HepG2 (cell line): ENCODE data around the gene WNT2B. TPM values are rescaled to one million over a fixed set of nuclear protein-coding genes. Genes with fewer than 3 reads are reported as not detected.

Experiments used
- ATAC-seq: fragments of 200-7000 bp; cut with Tn5 transposase; 3 replicates; pipeline ENCODE4 v1.9.1; 2020; ENCODE audit warnings: mild to moderate bottlenecking, moderate library complexity
- BruUV-seq: library from RNA; stranded (reverse); fragments of 400-500 nt; replicated peaks from 2 replicates; lab custom pipeline; 2021; lab: Mats Ljungman, UMichigan
- CTCF ChIA-PET: fragments of 300-600 bp; formaldehyde crosslinking; extraction: SDS; loops from one replicate; lab custom pipeline; 2021; ENCODE audit warnings: low total read pairs, inconsistent platforms, low intra/inter-chr PET ratio; lab: Yijun Ruan, JAX
- POLR2A ChIA-PET: fragments of 350-600 bp; sonication (Branson Sonifier 250); formaldehyde crosslinking; loops from one replicate; lab custom pipeline; 2020; ENCODE audit warnings: antibody characterized with exemption, inconsistent platforms; lab: Yijun Ruan, JAX
- DNase-seq: peaks from one replicate; pipeline ENCODE4 v3.0.0-alpha.2; 2015; ENCODE audit warnings: low spot score
- FAIRE-seq: peaks from 3 replicates; lab custom pipeline; 2011; peaks lifted over from hg19 to GRCh38; lab: Jason Lieb, UNC
- H2AFZ ChIP-seq: one replicate; pipeline ENCODE4 v1.6.1; 2011; ENCODE audit warnings: low read length, inconsistent platforms
- H3K27ac ChIP-seq: fragments of 300-600 bp; 3 replicates; pipeline ENCODE4 v1.8.0; 2011; ENCODE audit warnings: mixed run types, mild to moderate bottlenecking, mixed read lengths, low read length, inconsistent platforms; ENCODE audit not compliant: insufficient read depth; ENCODE audit errors: extremely low read length
- H3K27me3 ChIP-seq, 2 experiments: fragments of 200-600 bp in 1 of 2; 2 replicates in 1 of 2; 3 replicates in 1 of 2; pipeline versions ENCODE4 v1.6.0 to v1.8.0; 2011; ENCODE audit warnings: low read length in 2 of 2, mild to moderate bottlenecking in 2 of 2, moderate library complexity in 2 of 2, inconsistent platforms in 1 of 2; ENCODE audit not compliant: insufficient read depth in 2 of 2, control insufficient read depth in 1 of 2
- H3K36me3 ChIP-seq, 2 experiments: fragments of 200-600 bp in 1 of 2; replicated peaks in 1 of 2; 2 replicates in 1 of 2; 3 replicates in 1 of 2; pipeline versions ENCODE4 v1.5.1 to v1.8.0; 2011; ENCODE audit warnings: low read length in 2 of 2, inconsistent platforms in 1 of 2; ENCODE audit not compliant: insufficient read depth in 2 of 2, control insufficient read depth in 1 of 2
- H3K4me1 ChIP-seq: 2 replicates; pipeline ENCODE4 v1.5.1; 2012; ENCODE audit warnings: low read length, inconsistent platforms; ENCODE audit not compliant: insufficient read depth
- H3K4me2 ChIP-seq: 2 replicates; pipeline ENCODE4 v1.6.0; 2011; ENCODE audit warnings: low read depth, low read length, inconsistent platforms
- H3K4me3 ChIP-seq, 3 experiments: fragments of 200-600 bp in 1 of 3; sonication (generic), shearing (Covaris generic) in 1 of 3; replicated peaks in 1 of 3; 2 replicates each; pipeline ENCODE4 v1.5.1; 2011 to 2016; ENCODE audit warnings: low read length in 3 of 3, inconsistent platforms in 2 of 3, low read depth in 2 of 3, mild to moderate bottlenecking in 2 of 3, control low read depth in 1 of 3, mixed read lengths in 1 of 3; ENCODE audit not compliant: insufficient read depth in 1 of 3
- H3K79me2 ChIP-seq: one replicate; pipeline ENCODE4 v1.6.1; 2011; ENCODE audit warnings: low read length, inconsistent platforms; ENCODE audit not compliant: insufficient read depth
- H3K9ac ChIP-seq: 2 replicates; pipeline ENCODE4 v1.6.0; 2011; ENCODE audit warnings: mild to moderate bottlenecking, low read depth, low read length, inconsistent platforms; ENCODE audit not compliant: insufficient read depth
- H3K9me3 ChIP-seq: 2 replicates; pipeline ENCODE4 v1.5.1; 2012; ENCODE audit warnings: mild to moderate bottlenecking, low read length
- H4K20me1 ChIP-seq: 2 replicates; pipeline ENCODE4 v1.6.0; 2011; ENCODE audit warnings: inconsistent platforms, mild to moderate bottlenecking, low read length, moderate library complexity; ENCODE audit not compliant: insufficient read depth
- ELF3 ChIP-seq: IDR thresholded peaks from 2 replicates; pipeline ENCODE4 v1.6.1; 2016; ENCODE audit warnings: missing genetic modification reagents, missing compliant biosample characterization
- ZNF383 ChIP-seq: sonication (generic); formaldehyde crosslinking; IDR thresholded peaks from 2 replicates; pipeline ENCODE4 v1.4.0; 2020; ENCODE audit warnings: missing genetic modification reagents, mild to moderate bottlenecking, borderline replicate concordance
- ZNF850 ChIP-seq: sonication (generic); formaldehyde crosslinking; conservative IDR thresholded peaks from 2 replicates; pipeline ENCODE4 v1.9.0; 2021; ENCODE audit warnings: mild to moderate bottlenecking, missing genetic modification reagents
- WGBS: methylation state at CpG from one replicate; pipeline ENCODE4 v1.1.6; 2017; ENCODE audit warnings: low lambda C conversion rate; 5-methylcytosine and 5-hydroxymethylcytosine counted together
- in situ Hi-C: cut with HindIII; loops from 2 replicates; pipeline ENCODE4 v1.10.0; 2017; ENCODE audit warnings: low pct_unique_long_range_greater_than_20kb; ENCODE audit not compliant: extremely low pct_ligation_motif_present
- intact Hi-C: fragments of 100-400 bp; cut with micrococcal nuclease; formaldehyde crosslinking; loops from one replicate; pipeline ENCODE4 v1.10.0; 2022; ENCODE audit not compliant: unreplicated experiment
- polyA plus RNA-seq, 8 experiments: library from polyadenylated mRNA; depleted of rRNA in 3 of 8; stranded (reverse) in 7 of 8; unstranded in 1 of 8; fragments of >200 nt; fragmentation: Illumina TruSeq in 4 of 8; extraction: Trizol in 4 of 8; gene quantifications; 2 replicates each; pipeline versions ENCODE4 v1.2.1 to v1.2.3, GENCODE V29; 2011 to 2016; ENCODE audit warnings: low read depth in 4 of 8, missing spikeins in 1 of 8, mixed read lengths in 1 of 8; ENCODE audit not compliant: insufficient read depth in 1 of 8
- total RNA-seq, 5 experiments: library from RNA; depleted of rRNA; stranded (reverse); fragments of >200 nt; fragmentation: Illumina TruSeq; extraction: Trizol; gene quantifications; 2 replicates each; pipeline ENCODE4 v1.2.3, GENCODE V29; 2016; ENCODE audit warnings: low read depth in 1 of 5
- TF ChIP-seq, protein P1 (sequence below): sonication (generic); formaldehyde crosslinking; IDR thresholded peaks from 2 replicates; pipeline ENCODE4 v1.4.0; 2020; ENCODE audit warnings: missing genetic modification reagents
- TF ChIP-seq, protein P2 (sequence below): IDR thresholded peaks from 2 replicates; pipeline ENCODE4 v1.6.1; 2016; ENCODE audit warnings: low read depth, control low read depth

The WNT2B gene
- total and polyA plus RNA-seq, 2 of the 13 experiments (the other 11 are each of a cell fraction or from before 2014, with no cell fraction given), result 0.11 to 0.32 TPM

DNA sequence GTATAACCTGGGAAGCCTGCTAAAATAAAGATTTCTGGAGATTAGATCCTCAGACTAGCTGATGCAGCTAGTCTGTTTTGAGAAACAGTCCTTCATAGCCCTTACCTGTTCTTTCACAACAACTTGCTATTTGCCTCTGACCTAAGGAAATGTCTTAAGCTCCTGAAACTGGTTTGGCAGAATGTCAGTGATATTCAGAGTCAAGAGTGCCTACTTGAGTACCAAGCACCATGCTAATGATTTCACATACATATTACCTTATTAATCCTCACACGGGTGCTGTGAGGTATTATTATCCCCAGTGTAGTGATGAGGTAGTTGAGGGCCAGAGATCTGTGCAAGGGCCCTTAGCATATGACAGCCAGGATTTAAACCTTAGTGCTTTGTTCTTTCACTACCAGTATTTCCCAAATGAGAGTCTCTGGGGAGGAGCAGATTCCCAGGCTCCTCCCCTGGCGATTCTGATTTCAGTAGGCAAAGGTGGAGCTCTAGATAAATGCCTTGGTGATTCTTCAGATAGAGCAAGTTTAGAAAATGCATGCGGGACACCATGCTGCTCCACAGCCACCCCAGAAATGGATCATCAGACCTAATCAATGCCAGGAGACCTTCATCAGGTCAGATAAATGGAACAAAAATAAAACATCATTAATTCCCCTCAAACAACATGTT lies 47.4 kb upstream of the WNT2B start:
- ChIA-PET POLR2A (interaction anchor here (1.6 kb wide), 1 partner anchor 65 kb away, joined by 5 read pairs; the partner anchor contains the start of gene CTTNBP2NL), CTCF (no interaction called here)
- no peaks in the 10 kb centered on the region for H4K20me1 ChIP-seq
- H3K4me3 ChIP-seq, result no peak overlapping the region
- no peak overlapping the region for H2AFZ ChIP-seq
- 77% methylated on average over 3 of the region's 3 CpGs for WGBS
- no peak overlapping the region for H3K27ac ChIP-seq
- peak overlapping the region; percentile 65 for H3K4me2 ChIP-seq
- ATAC-seq (no peak), DNase-seq (no peak), FAIRE-seq (no peak)
- no peak for TF ChIP-seq ELF3
- TF ChIP-seq, protein P1, sequence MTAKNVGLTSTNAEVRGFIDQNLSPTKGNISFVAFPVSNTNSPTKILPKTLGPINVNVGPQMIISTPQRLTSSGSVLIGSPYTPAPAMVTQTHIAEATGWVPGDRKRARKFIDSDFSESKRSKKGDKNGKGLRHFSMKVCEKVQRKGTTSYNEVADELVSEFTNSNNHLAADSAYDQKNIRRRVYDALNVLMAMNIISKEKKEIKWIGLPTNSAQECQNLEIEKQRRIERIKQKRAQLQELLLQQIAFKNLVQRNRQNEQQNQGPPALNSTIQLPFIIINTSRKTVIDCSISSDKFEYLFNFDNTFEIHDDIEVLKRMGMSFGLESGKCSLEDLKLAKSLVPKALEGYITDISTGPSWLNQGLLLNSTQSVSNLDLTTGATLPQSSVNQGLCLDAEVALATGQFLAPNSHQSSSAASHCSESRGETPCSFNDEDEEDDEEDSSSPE (CRISPR knock-in tag), result no peak
- no TSS peak for BruUV-seq
- no peaks in the 10 kb centered on the region; a peak in 1 of 5 replicates for H3K27me3 ChIP-seq
- in situ Hi-C loops (loop anchor here (5.0 kb wide), 1 partner anchor 64 kb away; the partner anchor contains the start of gene CTTNBP2NL), intact Hi-C loops (no loop called here)
- H3K36me3 ChIP-seq, result peaks cover 6 to 12% of the 10 kb centered on the region in 2 experiments; a peak in 3 of 5 replicates
- H3K79me2 ChIP-seq, result no peaks in the 10 kb centered on the region
- H3K4me1 ChIP-seq, result peaks cover 41% of the 10 kb centered on the region
- no peak overlapping the region for H3K9ac ChIP-seq
- no peaks in the 10 kb centered on the region for H3K9me3 ChIP-seq

DNA sequence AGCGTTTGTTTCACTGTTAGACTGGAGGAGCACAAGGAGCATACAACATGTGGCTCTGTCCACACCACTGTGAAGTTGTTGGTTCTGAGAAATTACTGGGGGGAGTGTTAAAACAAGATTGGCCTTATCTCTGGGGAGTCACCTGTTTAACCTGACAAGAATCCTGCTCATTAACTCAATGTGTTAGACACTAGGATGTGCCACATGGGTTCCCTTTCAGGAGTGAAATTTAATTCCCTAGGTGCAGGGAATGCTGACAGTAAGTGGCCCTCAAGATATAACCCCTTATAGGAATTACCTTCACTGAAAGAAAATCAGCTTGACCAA lies 45.8 kb upstream of the WNT2B start:
- FAIRE-seq (no peak), DNase-seq (no peak), ATAC-seq (no peak)
- Histone ChIP-seq H2AFZ (no peak overlapping the region), H3K27me3 (peaks cover 0 to 3% of the 10 kb centered on the region in 2 experiments; a peak in 1 of 5 replicates), H3K9ac (no peak overlapping the region), H3K4me3 (no peak overlapping the region), H4K20me1 (no peaks in the 10 kb centered on the region), H3K4me2 (no peak overlapping the region), H3K79me2 (no peaks in the 10 kb centered on the region), H3K9me3 (no peaks in the 10 kb centered on the region), H3K4me1 (peaks cover 47% of the 10 kb centered on the region), H3K27ac (no peak overlapping the region), H3K36me3 (no peaks in the 10 kb centered on the region)
- 33% methylated on average over 1 of the region's 1 CpG for WGBS
- ChIA-PET POLR2A (interaction anchor here (1.6 kb wide), 1 partner anchor 67 kb away, joined by 5 read pairs; the partner anchor contains the start of gene CTTNBP2NL), CTCF (interaction anchor here (1.1 kb wide), 1 partner anchor 72 kb away, joined by 3 read pairs; no protein-coding TSS in a partner anchor)
- in situ Hi-C loops (loop anchor here (5.0 kb wide), 1 partner anchor 66 kb away; the partner anchor contains the start of gene CTTNBP2NL), intact Hi-C loops (no loop called here)
- BruUV-seq, result no TSS peak
- no peak for TF ChIP-seq ZNF383
- TF ChIP-seq, protein P2, sequence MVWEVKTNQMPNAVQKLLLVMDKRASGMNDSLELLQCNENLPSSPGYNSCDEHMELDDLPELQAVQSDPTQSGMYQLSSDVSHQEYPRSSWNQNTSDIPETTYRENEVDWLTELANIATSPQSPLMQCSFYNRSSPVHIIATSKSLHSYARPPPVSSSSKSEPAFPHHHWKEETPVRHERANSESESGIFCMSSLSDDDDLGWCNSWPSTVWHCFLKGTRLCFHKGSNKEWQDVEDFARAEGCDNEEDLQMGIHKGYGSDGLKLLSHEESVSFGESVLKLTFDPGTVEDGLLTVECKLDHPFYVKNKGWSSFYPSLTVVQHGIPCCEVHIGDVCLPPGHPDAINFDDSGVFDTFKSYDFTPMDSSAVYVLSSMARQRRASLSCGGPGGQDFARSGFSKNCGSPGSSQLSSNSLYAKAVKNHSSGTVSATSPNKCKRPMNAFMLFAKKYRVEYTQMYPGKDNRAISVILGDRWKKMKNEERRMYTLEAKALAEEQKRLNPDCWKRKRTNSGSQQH, result no peak
- TF ChIP-seq ZNF850 (CRISPR knock-in tag), result no peak
